Lower lobe of right lung (tissue), 2 donors: Measurements from ENCODE around the gene SLFNL1. TPM values are rescaled to one million over a fixed set of nuclear protein-coding genes. Genes with fewer than 3 reads are reported as not detected.

ENCODE experiments used
- ATAC-seq, 2 donors: fragments of 200-7000 bp; cut with Tn5 transposase; one replicate each; pipeline ENCODE4 v1.9.1; 2020 to 2022; ENCODE audit warnings: mild to moderate bottlenecking in 2 of 2, moderate library complexity in 2 of 2
- DNase-seq: peaks from one replicate; pipeline ENCODE4 v3.0.0-alpha.2; 2020
- H3K27ac ChIP-seq: fragments of 200-600 bp; one replicate; pipeline ENCODE4 v1.8.0; 2022
- H3K27me3 ChIP-seq: fragments of 200-600 bp; one replicate; pipeline ENCODE4 v1.8.0; 2022; ENCODE audit warnings: low read depth
- H3K36me3 ChIP-seq: fragments of 200-600 bp; one replicate; pipeline ENCODE4 v1.8.0; 2022; ENCODE audit warnings: mild to moderate bottlenecking
- H3K4me1 ChIP-seq: fragments of 200-600 bp; one replicate; pipeline ENCODE4 v1.8.0; 2022
- H3K4me3 ChIP-seq: fragments of 200-600 bp; one replicate; pipeline ENCODE4 v1.8.0; 2022; ENCODE audit warnings: mild to moderate bottlenecking
- H3K9me3 ChIP-seq: fragments of 200-600 bp; one replicate; pipeline ENCODE4 v1.8.0; 2022
- CTCF ChIP-seq: fragments of 200-600 bp; IDR thresholded peaks from one replicate; pipeline ENCODE4 v1.8.0; 2022; ENCODE audit warnings: antibody characterized with exemption, mild to moderate bottlenecking
- intact Hi-C: fragments of 100-400 bp; cut with DNase I; formaldehyde crosslinking; loops from one replicate; pipeline ENCODE4 v1.11.0; 2022
- total RNA-seq: library from RNA; stranded (reverse); fragmentation: NEBNext Ultra II Directional; extraction: Animal tissue kit (Norgen Biotek cat#: 25700); gene quantifications from one replicate; pipeline ENCODE4 v1.2.1, GENCODE V29; 2021
- donor health status: DM: no; HTN: yes; CAD: no; lungs with severe emphysema.

The SLFNL1 gene
- total RNA-seq, 1 donor from 2014 or later = 4.8 TPM

- DNase-seq (no peak), ATAC-seq (no peak)
- peaks cover 9% of the 10 kb centered on the region for H3K4me1 ChIP-seq
- H3K9me3 ChIP-seq = no peaks in the 10 kb centered on the region
- no peak overlapping the region for H3K27ac ChIP-seq
- no peaks in the 10 kb centered on the region for H3K27me3 ChIP-seq
- intact Hi-C loops = no loop called here
- H3K36me3 ChIP-seq = peaks cover 39% of the 10 kb centered on the region
- TF ChIP-seq CTCF = no peak
- no peak overlapping the region for H3K4me3 ChIP-seq
Measured at GRCh38 chr1:41025979-41026819, 4.7 kb upstream of the SLFNL1 start.

- DNase-seq = no peak
- ATAC-seq = no peak
- Histone ChIP-seq H3K4me3 (no peak overlapping the region), H3K9me3 (no peaks in the 10 kb centered on the region), H3K27me3 (no peaks in the 10 kb centered on the region), H3K36me3 (peaks cover 28% of the 10 kb centered on the region), H3K27ac (no peak overlapping the region), H3K4me1 (peaks cover 13% of the 10 kb centered on the region)
- intact Hi-C loops = no loop called here
- no peak for TF ChIP-seq CTCF
Measured at GRCh38 chr1:41024953-41025352, 3.4 kb upstream of the SLFNL1 start.

- TF ChIP-seq CTCF = no peak
- Histone ChIP-seq H3K9me3 (no peaks in the 10 kb centered on the region), H3K27ac (no peak overlapping the region), H3K36me3 (peaks cover 17% of the 10 kb centered on the region), H3K4me1 (peaks cover 13% of the 10 kb centered on the region), H3K27me3 (no peaks in the 10 kb centered on the region), H3K4me3 (no peak overlapping the region)
- DNase-seq = no peak
- no peak for ATAC-seq
- intact Hi-C loops = no loop called here
Measured at GRCh38 chr1:41023279-41023990, 1.9 kb upstream of the SLFNL1 start.

- peaks cover 13% of the 10 kb centered on the region for H3K4me1 ChIP-seq
- ATAC-seq = no peak
- DNase-seq = no peak
- TF ChIP-seq CTCF = no peak
- no peaks in the 10 kb centered on the region for H3K9me3 ChIP-seq
- H3K27me3 ChIP-seq = no peaks in the 10 kb centered on the region
- peaks cover 7% of the 10 kb centered on the region for H3K36me3 ChIP-seq
- intact Hi-C loops = no loop called here
- H3K4me3 ChIP-seq = no peak overlapping the region
- H3K27ac ChIP-seq = no peak overlapping the region
Measured at GRCh38 chr1:41022424-41022823, 899 bp upstream of the SLFNL1 start.

GRCh38 chr1:41020654-41021053 lies 871 bp downstream of the SLFNL1 start:
- H3K27me3 ChIP-seq = no peaks in the 10 kb centered on the region
- H3K4me3 ChIP-seq = peak overlapping the region; percentile 23
- intact Hi-C loops = no loop called here
- peak; percentile 82 to 88 for ATAC-seq
- TF ChIP-seq CTCF = no peak
- H3K9me3 ChIP-seq = no peaks in the 10 kb centered on the region
- peak overlapping the region; percentile 44 for H3K27ac ChIP-seq
- DNase-seq = peak; percentile 70
- H3K36me3 ChIP-seq = peaks cover 6% of the 10 kb centered on the region
- peaks cover 13% of the 10 kb centered on the region for H3K4me1 ChIP-seq
